ENCODE data around the gene UBR2.
"Not testable (repeated sequence)": the region's sequence is repeated elsewhere in the genome, so short reads cannot be mapped to it uniquely, and the experiment has no call there.

UBR2 gene

DNA sequence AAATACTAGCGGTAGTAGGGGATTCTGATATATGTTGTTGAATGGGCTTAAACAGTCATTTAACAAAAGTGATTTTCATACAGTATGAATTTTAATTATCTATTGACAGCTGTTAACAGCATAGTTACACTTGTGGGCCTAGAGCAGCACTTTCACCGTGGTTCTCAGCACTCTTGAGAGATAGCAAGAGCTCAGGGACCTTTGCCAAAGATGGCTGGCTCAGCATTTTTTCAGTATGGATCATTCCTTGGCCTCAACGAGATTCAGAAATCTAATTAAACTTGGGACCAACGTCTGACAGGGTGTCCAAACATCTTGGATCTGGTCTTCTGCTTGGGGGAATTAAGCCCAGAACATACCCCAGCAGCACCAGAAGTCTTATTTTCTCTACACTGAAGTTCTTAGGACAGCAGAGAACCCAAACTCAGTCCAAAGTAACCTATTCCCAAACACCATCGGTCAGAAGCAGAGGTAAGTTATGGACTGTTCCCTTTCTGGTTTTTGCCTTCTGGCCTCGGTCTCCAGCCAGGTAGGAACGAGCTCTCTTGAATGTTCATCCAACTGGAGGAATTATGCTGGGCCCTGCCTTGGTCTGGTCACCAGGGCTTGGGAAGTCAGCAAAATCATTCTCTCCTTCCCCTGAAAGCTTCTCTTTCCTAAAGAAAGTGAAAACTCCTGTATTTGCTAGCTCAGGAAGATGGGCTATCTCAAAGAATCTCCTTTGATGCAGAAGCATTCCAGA is 132.9 kb downstream of the UBR2 start:
- DNase-seq, result no peak

DNA sequence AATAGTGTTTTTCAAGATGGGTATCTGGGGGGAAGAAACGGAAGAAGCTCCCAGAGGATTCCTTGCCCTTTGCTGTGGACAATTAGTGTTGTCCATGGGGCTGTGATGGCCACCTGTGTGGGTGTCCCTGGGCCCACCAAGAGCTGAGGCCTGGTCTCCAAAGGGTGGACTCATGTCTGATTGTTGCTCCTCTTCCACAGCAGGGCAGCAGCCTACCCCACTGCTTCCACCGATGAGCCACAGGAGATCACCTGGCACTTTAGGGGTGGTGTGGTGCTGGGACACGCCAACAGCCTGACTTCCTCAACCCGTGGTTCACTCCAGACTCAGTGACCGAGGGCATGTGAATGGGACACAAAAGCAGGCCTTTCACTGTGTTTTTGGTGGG is 133.4 kb downstream of the UBR2 start:
- no peak for DNase-seq

GRCh38 chr6:42698217-42698616 is 134.4 kb downstream of the UBR2 start:
- DNase-seq, result no peak

- no peak for DNase-seq
Observed at GRCh38 chr6:42702200-42702599, 138.4 kb downstream of the UBR2 start.

GRCh38 chr6:42702786-42703185 is 139.0 kb downstream of the UBR2 start:
- DNase-seq, result not testable (repeated sequence)

GRCh38 chr6:42704251-42704936 is 140.6 kb downstream of the UBR2 start:
- DNase-seq, result no peak

GRCh38 chr6:42704937-42705374 is 141.1 kb downstream of the UBR2 start:
- no peak for DNase-seq

- no peak for DNase-seq
Observed at GRCh38 chr6:42707595-42707994, 143.8 kb downstream of the UBR2 start.

GRCh38 chr6:42708096-42708495 is 144.3 kb downstream of the UBR2 start:
- DNase-seq, result no peak

DNA sequence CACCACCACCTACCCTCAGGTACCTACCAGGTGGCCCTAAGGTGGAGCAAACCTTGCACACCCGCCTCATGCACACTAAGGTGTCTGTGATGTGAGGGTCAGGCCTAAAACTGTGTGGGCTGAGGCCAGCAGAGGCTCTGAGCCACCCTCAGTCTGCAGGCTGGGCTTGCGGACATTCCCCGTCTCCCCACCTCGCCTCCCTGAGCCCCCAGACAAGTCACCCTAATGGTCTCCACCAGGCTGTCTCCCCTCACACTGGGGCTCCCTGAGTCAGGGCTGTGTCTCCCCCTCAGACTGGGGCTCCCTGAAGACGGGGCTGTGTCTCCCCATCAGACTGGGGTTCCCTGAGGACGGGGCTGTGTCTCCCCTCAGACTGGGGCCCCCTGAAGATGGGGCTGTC is 146.0 kb downstream of the UBR2 start:
- DNase-seq, result no peak

DNA sequence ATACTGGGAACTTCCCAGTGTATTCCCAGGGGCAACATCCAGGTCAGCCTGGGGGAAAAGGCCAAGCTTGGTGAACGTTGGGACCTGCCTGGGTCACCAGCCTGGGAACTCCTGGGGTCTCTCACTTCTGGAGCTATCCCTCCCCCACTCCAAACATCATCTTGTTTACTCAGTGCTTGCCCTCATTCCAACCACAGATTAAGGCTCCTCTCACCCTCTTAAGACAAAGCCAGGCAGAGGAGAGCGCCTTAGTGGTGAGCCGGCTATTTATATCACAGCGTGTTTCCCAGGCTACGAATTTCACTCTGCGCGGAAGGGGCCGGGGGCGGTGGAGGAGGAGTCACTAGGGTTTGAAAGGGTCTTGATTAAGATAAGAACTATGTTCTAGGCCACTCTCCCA is 146.5 kb downstream of the UBR2 start:
- no peak for DNase-seq

GRCh38 chr6:42711930-42712329 is 148.1 kb downstream of the UBR2 start:
- DNase-seq, result no peak

DNA sequence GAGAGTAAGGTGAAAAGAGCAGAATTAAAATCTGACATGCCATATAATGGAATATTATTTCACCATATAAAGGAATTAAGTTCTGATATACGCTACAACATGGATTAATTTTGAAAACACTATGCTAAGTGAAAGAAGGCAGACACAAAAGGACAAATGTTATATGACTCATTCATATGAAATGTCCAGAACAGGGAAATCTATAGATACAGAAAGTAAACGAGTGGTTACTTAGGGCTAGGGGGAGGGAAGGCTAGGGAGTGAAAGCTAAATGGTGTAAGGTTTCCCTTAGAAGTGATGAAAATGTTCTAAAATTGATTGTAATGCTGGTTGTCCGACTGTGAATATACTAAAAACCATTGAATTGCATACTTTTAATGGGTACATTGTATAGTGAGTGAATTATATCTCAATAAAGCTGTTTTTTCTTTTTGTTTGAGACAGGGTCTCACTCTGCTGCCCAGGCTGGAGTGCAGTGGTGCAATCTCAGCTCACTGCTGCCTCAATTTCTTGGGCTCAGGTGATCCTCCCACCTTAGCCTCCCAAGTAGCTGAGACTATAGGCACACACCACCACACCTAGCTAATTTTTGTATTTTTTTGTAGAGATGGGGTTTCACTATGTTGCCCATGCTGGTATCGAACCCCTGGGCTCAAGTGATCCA is 150.4 kb downstream of the UBR2 start:
- DNase-seq, result no peak

DNA sequence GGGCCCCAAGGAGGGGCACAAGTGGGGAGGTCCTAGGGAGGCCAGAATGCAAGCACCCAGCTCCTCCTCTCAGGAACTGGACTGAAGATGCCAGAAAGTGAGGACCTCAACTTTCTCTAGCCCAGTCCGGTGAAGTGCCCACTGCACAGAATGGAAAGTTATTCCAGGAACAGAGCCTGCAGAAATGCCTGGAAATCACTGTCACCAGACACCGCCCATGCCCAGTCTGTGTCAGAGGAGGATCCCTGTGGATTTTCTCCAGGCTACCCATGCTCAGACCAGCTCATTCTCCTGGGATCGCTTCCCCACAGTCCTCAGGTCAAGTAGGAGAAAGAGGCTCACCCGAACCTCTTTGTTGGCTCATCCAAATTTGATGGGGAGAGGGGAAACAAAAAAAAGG is 152.0 kb downstream of the UBR2 start:
- no peak for DNase-seq

GRCh38 chr6:42720739-42721138 is 156.9 kb downstream of the UBR2 start:
- DNase-seq, result no peak

GRCh38 chr6:42722497-42722896 is 158.7 kb downstream of the UBR2 start, which contains the start of gene PRPH2:
Gene PRPH2, minus strand, starts transcription at chr6:42722597. Its CDS starts 263 bp downstream, at chr6:42722334.
- no peak for DNase-seq

DNA sequence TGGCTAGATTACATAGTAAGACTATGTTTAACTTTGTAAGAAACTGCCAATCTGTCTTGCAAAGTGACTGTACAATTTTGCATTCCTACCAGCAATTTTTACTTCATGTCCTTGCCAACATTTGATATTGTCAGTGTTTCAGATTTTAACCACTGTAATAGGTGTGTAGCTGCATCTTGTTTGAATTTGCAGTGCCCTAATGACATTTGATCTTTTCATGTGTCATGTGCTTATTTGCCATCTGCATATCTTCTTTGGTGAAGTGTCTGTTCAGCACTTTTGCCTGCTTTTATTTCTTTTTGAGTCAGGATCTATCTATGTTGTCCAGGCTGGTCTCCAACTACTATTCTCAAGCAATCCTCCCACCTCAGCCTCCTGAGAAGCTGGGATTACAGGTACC is 161.0 kb downstream of the UBR2 start:
- no peak for DNase-seq

DNA sequence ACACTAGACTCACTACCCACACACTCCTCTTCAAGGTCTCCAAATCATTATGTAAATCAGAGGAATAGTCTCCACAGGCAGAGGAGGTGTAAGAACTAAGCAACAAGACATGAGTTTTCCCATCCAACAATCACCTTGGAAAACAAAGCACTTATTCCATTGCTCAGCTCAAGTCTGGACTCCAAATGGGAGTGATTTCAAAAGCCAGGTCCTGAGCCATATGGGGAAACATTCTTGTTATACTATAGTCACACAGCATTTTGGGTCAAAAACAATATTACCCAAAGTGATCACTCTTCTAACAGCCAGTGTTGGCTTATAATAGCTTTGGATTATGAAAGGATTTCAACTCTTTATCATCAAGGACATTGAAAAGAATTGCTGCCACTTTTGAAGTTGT is 162.2 kb downstream of the UBR2 start:
- DNase-seq, result no peak

DNA sequence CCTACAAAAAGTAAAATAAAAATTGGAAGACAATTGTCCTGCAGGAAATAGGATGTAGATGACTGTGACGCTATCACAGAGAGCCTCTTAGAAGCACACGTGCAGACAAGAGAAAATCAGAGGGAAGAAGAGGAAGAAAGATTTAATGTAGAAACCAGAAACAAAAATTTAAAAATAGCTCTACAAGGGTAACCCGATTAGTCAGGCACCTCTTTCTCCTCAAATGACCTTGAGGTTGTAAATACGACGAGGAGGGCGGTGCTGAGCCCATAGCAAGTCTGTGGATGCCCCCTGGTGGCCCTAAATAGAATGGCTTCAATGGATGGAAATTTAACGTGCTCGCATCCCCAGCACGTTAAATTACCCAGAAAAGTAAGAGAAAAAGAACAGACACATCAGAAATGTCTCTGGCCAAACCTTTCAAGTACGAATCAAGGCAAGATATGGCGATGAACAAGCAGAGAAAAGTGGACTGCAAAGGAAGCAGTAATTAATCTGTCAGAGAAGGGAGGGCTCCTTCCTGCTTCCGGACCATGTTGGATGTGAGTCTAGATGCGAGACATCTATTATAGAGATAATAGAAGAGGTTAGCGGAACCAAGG is 162.8 kb downstream of the UBR2 start:
- DNase-seq, result peak; percentile 27

DNA sequence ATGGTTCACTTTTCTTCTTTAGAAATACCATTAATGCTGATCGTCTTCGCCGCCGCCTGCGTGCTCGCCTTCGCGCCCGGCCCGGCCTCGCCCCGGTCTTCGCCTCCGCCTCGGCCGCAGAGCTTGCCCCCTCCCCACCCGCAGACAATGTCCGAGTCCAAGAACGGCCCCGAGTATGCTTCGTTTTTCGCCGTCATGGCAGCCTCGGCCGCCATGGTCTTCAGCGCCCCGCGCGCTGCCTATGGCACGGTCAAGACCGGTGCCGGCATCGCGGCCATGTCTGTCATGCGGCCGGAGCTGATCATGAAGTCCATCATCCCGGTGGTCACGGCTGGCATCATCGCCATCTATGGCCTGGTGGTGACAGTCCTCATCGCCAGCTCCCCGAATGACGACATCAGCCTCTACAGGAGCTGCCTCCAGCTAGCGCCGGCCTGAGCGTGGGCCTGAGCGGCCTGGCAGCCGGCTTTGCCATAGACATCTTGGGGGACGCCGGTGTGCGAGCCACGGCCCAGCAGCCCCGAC is 163.3 kb downstream of the UBR2 start:
- no peak for DNase-seq

- DNase-seq, result no peak
Observed at GRCh38 chr6:42727627-42728026, 163.8 kb downstream of the UBR2 start.

DNA sequence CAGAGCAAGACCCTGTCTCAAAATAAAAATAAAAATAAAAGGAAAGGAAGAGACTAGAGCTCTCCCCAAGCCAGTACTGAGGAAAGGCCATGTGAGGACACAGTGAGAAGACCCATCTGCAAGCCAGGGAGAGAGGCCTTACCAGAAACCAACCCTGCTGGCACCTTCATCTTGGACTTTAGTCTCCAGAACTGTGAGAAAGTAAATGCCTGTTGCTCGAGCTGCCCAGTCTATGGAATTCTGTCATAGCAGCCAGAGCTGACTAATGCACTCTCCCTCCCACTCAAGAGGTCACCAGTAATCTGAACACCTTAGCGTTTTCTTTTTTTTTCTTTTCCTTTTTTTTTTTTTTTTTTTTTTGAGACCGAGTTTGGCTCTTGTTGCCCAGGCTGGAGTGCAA is 165.9 kb downstream of the UBR2 start:
- no peak for DNase-seq

GRCh38 chr6:42733867-42734481 is 170.1 kb downstream of the UBR2 start:
- DNase-seq, result not testable (repeated sequence)
